Measurements from ENCODE around the gene LRP1-AS.

The LRP1-AS gene

DNA sequence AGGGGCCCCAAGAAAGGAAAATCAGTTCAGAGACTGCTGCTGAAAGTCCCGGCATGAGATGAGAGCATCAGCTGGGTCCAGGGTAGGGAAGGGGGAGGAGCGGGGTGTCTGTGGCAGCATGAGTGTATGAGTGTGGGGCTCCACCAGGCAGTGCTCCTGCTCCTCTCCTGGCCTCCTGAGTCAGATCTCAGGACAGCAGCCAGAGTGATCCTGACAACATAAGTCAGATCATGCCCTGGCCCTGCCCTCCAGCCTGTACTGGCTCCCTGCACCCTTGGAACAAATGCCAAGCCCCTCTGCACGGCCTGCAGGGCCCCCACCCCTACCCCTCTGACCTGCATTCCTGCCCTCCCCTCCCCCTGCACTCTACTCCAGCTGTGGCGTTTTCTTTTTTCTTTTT lies 24.2 kb upstream of the LRP1-AS start:
- no peak for DNase-seq
- ATAC-seq = no peak
- peaks cover 8% of the 10 kb centered on the region for H3K4me1 Mint-ChIP-seq
- no peak overlapping the region for H3K27ac Mint-ChIP-seq
- no peaks in the 10 kb centered on the region for H3K36me3 Mint-ChIP-seq (ENCODE audit: low read depth)
- no peak overlapping the region for H3K4me3 Mint-ChIP-seq
- H3K27me3 Mint-ChIP-seq = no peaks in the 10 kb centered on the region
- no peaks in the 10 kb centered on the region for H3K9me3 Mint-ChIP-seq

DNA sequence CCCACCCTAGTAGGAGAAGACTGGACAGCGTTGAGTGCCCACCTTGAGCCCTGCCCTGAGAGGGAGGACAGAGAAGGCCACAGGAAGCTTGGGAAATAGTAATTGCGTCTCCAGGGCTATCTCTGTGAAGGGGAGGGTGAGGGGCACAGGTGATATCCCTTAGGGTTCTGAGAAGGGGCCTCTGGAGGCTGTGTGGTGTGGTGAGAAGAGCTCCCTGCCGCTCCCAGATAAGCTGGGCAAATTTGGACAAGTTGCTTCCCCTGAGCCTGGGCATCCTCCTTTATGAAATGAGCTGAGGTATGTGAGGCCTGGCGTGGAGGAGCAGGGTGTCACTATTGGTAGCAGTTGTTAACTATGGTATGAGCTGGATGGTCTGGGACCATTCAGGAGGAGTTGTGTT lies 23.5 kb upstream of the LRP1-AS start:
- Mint-ChIP-seq H3K9me3 (no peaks in the 10 kb centered on the region), H3K36me3 (ENCODE audit: low read depth) (no peaks in the 10 kb centered on the region), H3K4me3 (no peak overlapping the region), H3K27ac (no peak overlapping the region), H3K4me1 (peaks cover 12% of the 10 kb centered on the region), H3K27me3 (no peaks in the 10 kb centered on the region)
- ATAC-seq (no peak), DNase-seq (no peak)

DNA sequence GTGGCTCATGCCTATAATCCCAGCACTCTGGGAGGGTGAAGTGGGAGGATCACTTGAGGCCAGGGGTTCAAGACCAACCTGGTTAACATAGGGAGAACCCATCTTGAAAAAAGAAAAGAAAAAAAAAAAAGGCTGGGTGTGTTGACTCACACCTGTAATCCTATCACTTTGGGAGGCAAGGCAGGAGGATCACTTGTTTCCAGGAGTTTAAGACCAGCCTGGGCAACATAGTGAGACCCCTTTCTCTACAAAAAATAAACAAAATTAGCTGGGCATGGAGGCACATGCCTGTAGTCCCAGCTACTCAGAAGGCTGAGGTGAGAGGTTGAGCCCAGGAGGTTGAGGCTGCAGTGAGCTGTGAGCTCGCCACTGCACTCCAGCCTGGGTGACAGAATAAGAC lies 23.0 kb upstream of the LRP1-AS start:
- Mint-ChIP-seq H3K4me3 (no peak overlapping the region), H3K36me3 (ENCODE audit: low read depth) (no peaks in the 10 kb centered on the region), H3K9me3 (no peaks in the 10 kb centered on the region), H3K27ac (no peak overlapping the region), H3K4me1 (peaks cover 12% of the 10 kb centered on the region), H3K27me3 (no peaks in the 10 kb centered on the region)
- no peak for ATAC-seq
- DNase-seq = no peak

DNA sequence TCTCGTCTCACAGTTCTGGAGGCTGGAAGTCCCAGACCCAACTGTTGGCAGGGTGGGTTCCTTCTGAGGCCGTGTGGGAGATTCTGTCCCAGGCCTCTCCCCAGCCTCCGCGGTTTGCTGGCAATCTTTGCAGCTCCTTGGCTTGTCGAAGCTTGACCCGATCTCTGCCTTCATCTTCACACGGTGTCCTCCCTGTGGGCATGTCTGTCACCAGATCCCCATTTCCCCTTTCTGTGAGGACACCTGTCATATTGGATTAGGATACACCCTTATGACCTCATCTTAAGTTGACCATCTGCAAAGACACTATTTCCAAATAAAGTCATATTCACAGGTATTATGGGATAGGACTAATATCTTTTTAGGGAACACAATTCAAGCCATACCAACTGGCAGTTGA lies 22.6 kb upstream of the LRP1-AS start:
- no peak overlapping the region for H3K4me3 Mint-ChIP-seq
- H3K36me3 Mint-ChIP-seq (ENCODE audit: low read depth) = no peaks in the 10 kb centered on the region
- DNase-seq = no peak
- H3K4me1 Mint-ChIP-seq = peaks cover 12% of the 10 kb centered on the region
- H3K9me3 Mint-ChIP-seq = no peaks in the 10 kb centered on the region
- H3K27ac Mint-ChIP-seq = no peak overlapping the region
- H3K27me3 Mint-ChIP-seq = no peaks in the 10 kb centered on the region
- ATAC-seq = no peak

DNA sequence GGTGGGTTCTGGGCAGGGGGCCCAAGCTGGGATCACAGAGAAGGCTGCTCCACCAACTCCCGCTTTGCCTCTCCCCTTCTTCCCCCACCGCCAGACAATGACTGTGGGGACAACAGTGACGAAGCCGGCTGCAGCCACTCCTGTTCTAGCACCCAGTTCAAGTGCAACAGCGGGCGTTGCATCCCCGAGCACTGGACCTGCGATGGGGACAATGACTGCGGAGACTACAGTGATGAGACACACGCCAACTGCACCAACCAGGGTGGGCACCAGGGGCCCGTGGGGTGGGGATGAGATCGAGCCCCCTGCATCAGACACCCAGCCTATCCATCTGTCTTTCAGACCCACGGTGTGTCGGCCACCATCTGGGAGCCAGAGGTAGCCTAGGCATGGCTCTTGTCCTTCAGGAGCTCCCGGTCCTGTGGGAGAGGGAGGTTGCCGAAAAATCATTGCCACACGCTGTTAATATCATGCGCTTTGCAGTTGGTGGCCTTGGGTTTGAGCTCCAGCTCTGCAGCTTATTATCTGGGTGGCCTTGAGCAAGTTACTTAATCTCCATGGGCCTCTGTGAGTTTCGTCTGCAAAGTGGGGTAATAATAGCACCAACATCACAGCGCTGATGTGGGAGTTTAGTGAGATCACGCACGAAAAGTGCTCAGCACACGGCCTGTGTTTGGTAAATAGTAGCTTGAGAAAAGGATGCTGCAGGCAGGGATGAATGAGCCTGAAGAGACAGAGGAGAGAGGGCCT lies 21.8 kb upstream of the LRP1-AS start:
- no peak overlapping the region for H3K27ac Mint-ChIP-seq
- DNase-seq = no peak

DNA sequence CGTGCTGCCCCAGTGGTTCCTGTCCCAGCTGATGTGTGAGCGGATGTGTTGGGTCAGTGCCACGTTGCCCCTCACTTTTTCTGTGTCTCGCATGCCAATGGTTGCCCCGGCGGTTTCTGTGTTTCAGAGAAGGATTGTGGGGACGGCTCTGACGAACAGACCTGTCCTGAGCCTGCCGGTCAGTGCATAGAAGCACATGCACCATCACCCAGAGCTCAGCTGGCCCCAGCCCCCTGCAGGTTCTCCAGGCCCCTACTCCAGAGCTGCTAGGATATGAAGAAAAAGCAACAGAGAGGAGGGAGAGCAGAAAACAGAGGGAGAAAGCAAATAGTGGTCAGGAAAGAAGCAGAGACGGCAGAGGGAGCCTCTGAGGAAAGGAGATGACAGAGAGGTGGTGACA lies 20.6 kb upstream of the LRP1-AS start:
- Mint-ChIP-seq H3K36me3 (ENCODE audit: low read depth) (no peaks in the 10 kb centered on the region), H3K4me1 (peaks cover 12% of the 10 kb centered on the region), H3K4me3 (no peak overlapping the region), H3K27me3 (no peaks in the 10 kb centered on the region), H3K27ac (no peak overlapping the region), H3K9me3 (no peaks in the 10 kb centered on the region)
- ATAC-seq (no peak), DNase-seq (no peak)

More for the DNA sequence above, 21.8 kb upstream of the LRP1-AS start:
- no peak for ATAC-seq
- Mint-ChIP-seq H3K4me1 (peaks cover 12% of the 10 kb centered on the region), H3K4me3 (no peak overlapping the region), H3K27me3 (no peaks in the 10 kb centered on the region), H3K9me3 (no peaks in the 10 kb centered on the region), H3K36me3 (ENCODE audit: low read depth) (no peaks in the 10 kb centered on the region)

DNA sequence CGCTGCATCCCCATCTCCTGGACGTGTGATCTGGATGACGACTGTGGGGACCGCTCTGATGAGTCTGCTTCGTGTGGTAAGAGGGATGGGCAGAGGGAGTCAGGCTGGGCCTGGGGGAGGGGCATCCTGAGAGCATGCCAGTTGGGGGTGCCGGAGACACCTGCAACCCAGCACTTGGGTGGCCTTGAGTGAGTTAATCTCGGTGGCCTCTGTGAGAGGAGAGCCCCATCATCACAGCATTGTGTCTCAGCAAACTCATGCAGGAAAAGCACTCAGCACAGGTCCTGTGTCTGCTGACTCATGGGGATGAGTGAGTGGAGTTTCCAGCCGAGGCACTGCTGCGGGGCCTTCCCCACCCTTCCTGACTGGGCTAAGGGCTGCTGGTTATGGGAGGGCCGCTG lies 19.6 kb upstream of the LRP1-AS start:
- no peaks in the 10 kb centered on the region for H3K27me3 Mint-ChIP-seq
- DNase-seq (peak; percentile 55), ATAC-seq (peak; percentile 98)
- peaks cover 12% of the 10 kb centered on the region for H3K4me1 Mint-ChIP-seq
- no peak overlapping the region for H3K27ac Mint-ChIP-seq
- no peak overlapping the region for H3K4me3 Mint-ChIP-seq
- H3K9me3 Mint-ChIP-seq = no peaks in the 10 kb centered on the region
- H3K36me3 Mint-ChIP-seq (ENCODE audit: low read depth) = no peaks in the 10 kb centered on the region

DNA sequence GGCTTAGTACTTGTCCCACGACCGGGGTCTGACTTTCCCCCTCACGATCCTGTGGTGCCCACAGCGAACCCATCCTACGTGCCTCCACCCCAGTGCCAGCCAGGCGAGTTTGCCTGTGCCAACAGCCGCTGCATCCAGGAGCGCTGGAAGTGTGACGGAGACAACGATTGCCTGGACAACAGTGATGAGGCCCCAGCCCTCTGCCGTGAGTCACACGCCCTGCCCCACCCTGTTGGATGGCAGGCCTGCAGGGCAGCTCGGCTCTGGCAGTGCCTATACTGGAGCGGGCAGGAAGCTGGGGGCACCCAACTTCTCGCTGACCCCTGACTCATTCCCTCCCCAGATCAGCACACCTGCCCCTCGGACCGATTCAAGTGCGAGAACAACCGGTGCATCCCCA lies 18.3 kb upstream of the LRP1-AS start:
- no peaks in the 10 kb centered on the region for H3K36me3 Mint-ChIP-seq (ENCODE audit: low read depth)
- ATAC-seq (no peak), DNase-seq (no peak)
- peaks cover 12% of the 10 kb centered on the region for H3K4me1 Mint-ChIP-seq
- no peak overlapping the region for H3K27ac Mint-ChIP-seq
- H3K27me3 Mint-ChIP-seq = no peaks in the 10 kb centered on the region
- H3K9me3 Mint-ChIP-seq = no peaks in the 10 kb centered on the region
- no peak overlapping the region for H3K4me3 Mint-ChIP-seq

DNA sequence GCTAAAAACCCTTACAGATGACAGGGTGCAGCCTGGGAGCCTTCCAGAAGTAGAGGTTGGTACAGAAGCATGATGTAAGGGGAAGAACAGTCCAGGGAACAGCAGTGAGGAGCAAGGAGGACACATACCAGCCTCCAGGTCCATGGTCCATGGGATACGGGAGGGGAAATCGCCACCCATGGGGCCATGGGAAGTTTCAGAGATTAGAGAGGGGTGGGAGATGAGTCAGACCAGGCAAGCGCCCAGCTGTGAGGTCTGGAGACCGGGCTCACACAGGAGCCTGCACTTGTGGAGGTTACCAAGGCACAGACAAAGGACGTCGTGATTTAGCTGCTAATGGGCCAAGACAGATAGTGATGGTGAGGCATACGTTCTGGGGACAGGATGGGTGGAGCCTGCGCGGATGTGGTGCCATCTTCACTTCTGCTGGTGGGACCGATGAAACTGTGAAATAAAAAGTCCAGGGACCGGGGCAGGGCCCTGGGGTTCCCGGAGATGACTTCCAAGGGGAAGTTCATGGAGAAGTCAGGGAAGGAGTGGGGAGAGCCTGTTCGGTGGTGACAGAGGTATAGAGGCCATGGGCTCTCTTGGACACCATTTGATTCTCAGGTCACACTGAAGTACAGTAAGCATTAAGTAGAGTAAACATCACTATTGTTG lies 17.7 kb upstream of the LRP1-AS start:
- no peaks in the 10 kb centered on the region for H3K36me3 Mint-ChIP-seq (ENCODE audit: low read depth)
- no peak overlapping the region for H3K4me3 Mint-ChIP-seq
- H3K27me3 Mint-ChIP-seq = no peaks in the 10 kb centered on the region
- peaks cover 12% of the 10 kb centered on the region for H3K4me1 Mint-ChIP-seq
- no peak overlapping the region for H3K27ac Mint-ChIP-seq
- ATAC-seq = no peak
- DNase-seq = no peak
- H3K9me3 Mint-ChIP-seq = no peaks in the 10 kb centered on the region

DNA sequence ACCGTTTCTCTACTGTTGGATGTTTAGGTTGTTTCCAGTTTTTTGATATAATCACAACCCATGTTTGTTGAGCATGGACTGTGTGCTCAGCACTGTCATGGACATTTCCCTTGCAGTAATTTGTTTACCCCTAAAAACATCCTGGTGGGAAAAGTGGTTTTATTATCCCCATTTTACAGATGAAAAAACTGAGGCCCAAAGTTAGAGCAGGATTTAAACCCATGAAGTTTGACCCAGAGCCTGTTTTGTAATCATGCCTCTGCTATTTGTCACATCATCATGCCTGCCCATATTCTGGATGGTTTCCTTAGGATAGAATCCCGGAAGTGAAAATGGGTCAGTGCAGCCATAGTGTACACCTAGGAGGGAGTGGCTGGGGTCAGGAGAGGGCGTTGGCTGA lies 17.0 kb upstream of the LRP1-AS start:
- ATAC-seq = no peak
- H3K36me3 Mint-ChIP-seq (ENCODE audit: low read depth) = no peaks in the 10 kb centered on the region
- H3K9me3 Mint-ChIP-seq = no peaks in the 10 kb centered on the region
- H3K27me3 Mint-ChIP-seq = no peaks in the 10 kb centered on the region
- peaks cover 12% of the 10 kb centered on the region for H3K4me1 Mint-ChIP-seq
- no peak overlapping the region for H3K27ac Mint-ChIP-seq
- no peak for DNase-seq
- no peak overlapping the region for H3K4me3 Mint-ChIP-seq

DNA sequence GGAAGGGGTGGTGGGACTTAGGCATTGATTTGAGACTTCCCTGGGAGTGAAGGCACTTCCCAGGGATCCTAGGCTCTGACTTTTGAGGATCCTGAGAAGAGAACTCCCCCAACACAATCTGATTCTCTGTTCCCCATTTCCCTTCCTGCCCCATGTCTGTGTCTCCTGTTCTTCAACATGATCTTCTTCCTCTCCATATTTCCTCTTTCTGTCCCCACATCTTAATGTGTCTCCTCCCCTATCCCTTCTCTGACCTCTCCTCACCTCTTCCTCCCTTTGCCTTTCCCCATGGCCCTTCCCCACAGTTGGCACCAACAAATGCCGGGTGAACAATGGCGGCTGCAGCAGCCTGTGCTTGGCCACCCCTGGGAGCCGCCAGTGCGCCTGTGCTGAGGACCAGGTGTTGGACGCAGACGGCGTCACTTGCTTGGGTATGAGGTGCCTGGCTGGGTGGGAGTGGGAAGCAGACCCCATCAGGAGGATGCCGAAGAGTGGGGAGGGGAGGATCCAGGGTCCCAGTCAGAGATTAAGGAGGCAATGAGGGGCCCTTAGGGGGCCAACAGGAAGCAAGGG lies 15.2 kb upstream of the LRP1-AS start:
- ATAC-seq (no peak), DNase-seq (no peak)
- no peak overlapping the region for H3K27ac Mint-ChIP-seq
- H3K36me3 Mint-ChIP-seq (ENCODE audit: low read depth) = no peaks in the 10 kb centered on the region
- peaks cover under 1% of the 10 kb centered on the region for H3K27me3 Mint-ChIP-seq
- H3K4me1 Mint-ChIP-seq = peaks cover 16% of the 10 kb centered on the region
- no peaks in the 10 kb centered on the region for H3K9me3 Mint-ChIP-seq
- H3K4me3 Mint-ChIP-seq = no peak overlapping the region

DNA sequence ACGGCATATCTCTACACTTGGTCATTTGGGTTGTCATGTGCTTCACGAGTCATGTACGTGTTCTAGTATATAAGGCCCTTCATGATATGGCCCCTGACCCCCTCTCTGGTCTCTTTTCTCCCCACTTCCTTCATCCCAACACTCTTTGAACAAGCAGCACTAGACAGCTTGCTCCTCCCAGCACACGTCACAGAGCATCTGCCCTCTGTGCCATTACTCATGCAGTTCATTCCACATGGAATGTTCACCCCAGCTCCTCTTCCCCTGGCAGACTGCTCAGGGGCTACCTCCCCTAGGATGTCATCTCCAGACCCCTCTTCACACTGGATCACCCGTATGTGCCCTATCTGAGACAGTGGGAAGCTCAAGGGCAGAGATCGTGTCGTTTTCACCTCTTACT lies 14.1 kb upstream of the LRP1-AS start:
- Mint-ChIP-seq H3K4me3 (no peak overlapping the region), H3K9me3 (no peaks in the 10 kb centered on the region), H3K27me3 (peaks cover 3% of the 10 kb centered on the region), H3K4me1 (peaks cover 9% of the 10 kb centered on the region), H3K36me3 (ENCODE audit: low read depth) (no peaks in the 10 kb centered on the region), H3K27ac (no peak overlapping the region)
- DNase-seq = no peak
- ATAC-seq = no peak

DNA sequence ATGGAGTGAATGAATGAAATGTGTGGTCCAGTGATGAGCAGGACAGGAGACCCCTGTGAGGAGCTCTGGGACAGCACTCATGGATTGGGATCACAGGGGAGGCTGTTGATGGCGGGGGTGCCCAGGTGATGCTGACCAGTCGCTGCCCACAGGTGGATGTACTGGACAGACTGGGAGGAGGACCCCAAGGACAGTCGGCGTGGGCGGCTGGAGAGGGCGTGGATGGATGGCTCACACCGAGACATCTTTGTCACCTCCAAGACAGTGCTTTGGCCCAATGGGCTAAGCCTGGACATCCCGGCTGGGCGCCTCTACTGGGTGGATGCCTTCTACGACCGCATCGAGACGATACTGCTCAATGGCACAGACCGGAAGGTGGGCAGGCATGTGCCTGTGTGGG lies 13.3 kb upstream of the LRP1-AS start:
- H3K27ac Mint-ChIP-seq = no peak overlapping the region
- H3K36me3 Mint-ChIP-seq (ENCODE audit: low read depth) = no peaks in the 10 kb centered on the region
- no peak for ATAC-seq

DNA sequence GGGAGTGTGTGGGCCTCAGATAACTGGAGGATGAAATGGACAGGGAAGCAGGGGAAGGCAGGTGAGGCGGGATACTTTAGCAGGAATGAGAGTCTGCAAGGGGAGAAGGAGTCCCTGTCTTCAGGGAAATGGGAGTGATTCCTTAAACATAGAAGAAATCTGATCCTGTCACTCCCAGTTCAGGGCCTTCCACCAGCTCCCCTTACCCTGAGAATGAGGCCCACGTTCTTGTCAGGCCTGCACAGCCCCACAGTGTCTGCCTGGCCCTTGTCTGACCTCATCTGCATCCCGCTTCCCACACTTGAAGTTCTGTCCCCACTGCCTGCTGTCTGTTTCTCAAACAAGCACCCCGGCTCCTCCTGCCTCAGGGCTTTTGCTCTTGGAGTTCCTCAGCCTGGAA lies 12.6 kb upstream of the LRP1-AS start:
- Mint-ChIP-seq H3K36me3 (ENCODE audit: low read depth) (no peaks in the 10 kb centered on the region), H3K4me1 (peaks cover 6% of the 10 kb centered on the region), H3K9me3 (no peaks in the 10 kb centered on the region), H3K27me3 (peaks cover 3% of the 10 kb centered on the region), H3K4me3 (no peak overlapping the region), H3K27ac (no peak overlapping the region)
- DNase-seq (no peak), ATAC-seq (no peak)

More for the DNA sequence above, 13.3 kb upstream of the LRP1-AS start:
- Mint-ChIP-seq H3K27me3 (peaks cover 3% of the 10 kb centered on the region), H3K4me3 (no peak overlapping the region), H3K4me1 (peaks cover 6% of the 10 kb centered on the region), H3K9me3 (no peaks in the 10 kb centered on the region)
- DNase-seq = no peak

DNA sequence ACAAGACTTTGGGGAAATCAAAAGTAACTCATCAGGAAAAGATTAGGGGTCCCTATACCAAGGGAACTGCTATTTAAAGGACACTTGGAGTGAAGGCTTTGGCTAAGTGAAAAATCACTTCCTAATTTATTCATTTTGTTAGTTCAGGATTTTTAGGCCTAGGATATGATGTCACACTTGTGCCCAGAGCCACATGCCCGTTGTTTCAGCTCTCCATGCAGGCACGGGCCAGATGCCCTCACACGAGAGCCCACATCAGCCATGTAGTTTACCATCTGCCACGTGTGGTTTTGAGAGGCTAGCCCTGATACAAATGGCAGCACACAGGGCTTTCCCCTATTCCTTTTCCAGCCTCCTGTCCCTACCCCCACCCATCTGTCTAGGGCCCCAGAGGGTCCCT lies 11.9 kb upstream of the LRP1-AS start:
- Mint-ChIP-seq H3K4me1 (peaks cover 6% of the 10 kb centered on the region), H3K4me3 (no peak overlapping the region), H3K9me3 (no peaks in the 10 kb centered on the region), H3K27me3 (peaks cover 3% of the 10 kb centered on the region), H3K27ac (no peak overlapping the region), H3K36me3 (ENCODE audit: low read depth) (no peaks in the 10 kb centered on the region)
- DNase-seq = no peak
- no peak for ATAC-seq
